ENCODE results near the gene ZNF81.

ZNF81 gene

DNA sequence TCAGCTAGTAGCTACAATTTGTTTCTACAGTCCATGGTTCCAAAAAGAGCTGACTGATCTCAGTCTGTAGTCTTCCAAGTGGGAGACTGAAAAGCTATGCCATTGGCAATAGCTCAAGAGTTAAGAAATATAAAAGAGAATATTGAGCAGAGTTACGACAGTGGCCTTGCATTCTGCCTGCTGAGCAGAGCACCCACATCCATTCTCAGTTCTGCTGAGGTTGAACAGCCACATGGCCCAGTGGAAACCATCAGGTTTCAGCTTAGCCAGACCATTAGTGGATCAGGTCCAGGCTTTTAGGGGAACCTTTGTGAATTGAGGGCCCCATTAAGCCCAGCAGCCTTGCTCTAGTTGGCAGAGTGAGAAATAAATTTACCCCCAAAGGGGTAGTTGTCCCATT lies 28.1 kb downstream of the ZNF81 start:
- Histone ChIP-seq H3K4me3 (replicated peaks; ENCODE audit: low read depth, low read length) (no peak overlapping the region), H3K27me3 (replicated peaks; ENCODE audit: control insufficient read depth, insufficient read depth, low read length) (no peaks in the 10 kb centered on the region), H3K36me3 (ENCODE audit: control insufficient read depth, insufficient read depth, low read length) (no peaks in the 10 kb centered on the region; the same call in 1 of the 2 replicates)
- no peak for TF ChIP-seq CTCF (IDR thresholded peaks at IDR 0.05; ENCODE audit: insufficient read depth, low read length, poor library complexity, severe bottlenecking)
- DNase-seq (ENCODE audit: extremely low read depth, insufficient read length), result no peak

GRCh38 chrX:47873123-47873522 lies 36.4 kb downstream of the ZNF81 start:
- Histone ChIP-seq H3K36me3 (ENCODE audit: control insufficient read depth, insufficient read depth, low read length) (peaks cover 2% of the 10 kb centered on the region; the same call in 1 of the 2 replicates), H3K4me3 (replicated peaks; ENCODE audit: low read depth, low read length) (no peak overlapping the region), H3K27me3 (replicated peaks; ENCODE audit: control insufficient read depth, insufficient read depth, low read length) (no peaks in the 10 kb centered on the region)
- no peak for DNase-seq (ENCODE audit: extremely low read depth, insufficient read length)
- no peak for TF ChIP-seq CTCF (IDR thresholded peaks at IDR 0.05; ENCODE audit: insufficient read depth, low read length, poor library complexity, severe bottlenecking)

DNA sequence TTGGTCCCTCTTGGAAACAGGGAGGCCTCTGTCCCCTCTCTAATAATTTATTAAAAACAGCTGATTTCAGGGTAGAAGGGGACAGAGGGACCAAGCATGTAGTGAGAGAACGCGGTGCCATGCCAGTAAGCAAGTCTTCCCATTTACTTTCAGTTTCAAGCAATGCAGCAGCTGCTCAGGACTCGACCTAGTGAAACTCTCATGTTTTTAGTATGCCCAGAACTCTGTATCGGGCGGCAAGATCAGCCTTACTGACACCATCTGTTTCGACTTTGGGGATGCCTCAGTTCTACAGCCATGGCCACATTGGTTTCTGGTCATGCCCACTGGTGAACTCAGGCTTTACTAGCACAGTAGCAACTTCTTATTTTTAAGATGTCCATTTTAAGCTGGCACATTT lies 40.6 kb downstream of the ZNF81 start:
- Histone ChIP-seq H3K27me3 (replicated peaks; ENCODE audit: control insufficient read depth, insufficient read depth, low read length) (no peaks in the 10 kb centered on the region), H3K36me3 (ENCODE audit: control insufficient read depth, insufficient read depth, low read length) (no peaks in the 10 kb centered on the region; the same call in none of the 2 replicates), H3K4me3 (replicated peaks; ENCODE audit: low read depth, low read length) (no peak overlapping the region)
- DNase-seq (ENCODE audit: extremely low read depth, insufficient read length), result peak; percentile 18
- no peak for TF ChIP-seq CTCF (IDR thresholded peaks at IDR 0.05; ENCODE audit: insufficient read depth, low read length, poor library complexity, severe bottlenecking)

DNA sequence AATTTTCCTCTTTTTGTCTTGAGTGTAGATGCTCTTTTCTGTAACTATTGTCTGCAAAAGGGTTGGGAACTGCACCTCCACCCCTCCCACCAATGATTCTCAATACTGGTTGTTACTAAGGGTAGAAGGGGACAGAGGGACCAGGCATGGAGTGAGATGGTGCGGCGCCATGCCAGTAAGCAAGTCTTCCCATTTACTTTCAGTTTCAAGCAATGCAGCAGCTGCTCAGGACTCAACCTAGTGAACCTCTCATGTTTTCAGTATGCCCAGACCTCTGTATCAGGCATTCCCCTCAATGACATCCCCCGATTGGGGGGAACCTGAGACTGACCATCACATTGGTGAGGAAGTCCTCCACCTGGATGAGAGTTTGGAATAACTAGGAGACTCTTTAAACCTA lies 41.5 kb downstream of the ZNF81 start:
- no peak for TF ChIP-seq CTCF (IDR thresholded peaks at IDR 0.05; ENCODE audit: insufficient read depth, low read length, poor library complexity, severe bottlenecking)
- Histone ChIP-seq H3K36me3 (ENCODE audit: control insufficient read depth, insufficient read depth, low read length) (no peaks in the 10 kb centered on the region; the same call in none of the 2 replicates), H3K4me3 (replicated peaks; ENCODE audit: low read depth, low read length) (no peak overlapping the region), H3K27me3 (replicated peaks; ENCODE audit: control insufficient read depth, insufficient read depth, low read length) (no peaks in the 10 kb centered on the region)
- no peak for DNase-seq (ENCODE audit: extremely low read depth, insufficient read length)

GRCh38 chrX:47879463-47879862 lies 42.8 kb downstream of the ZNF81 start:
- no peaks in the 10 kb centered on the region; the same call in none of the 2 replicates for H3K36me3 ChIP-seq (ENCODE audit: control insufficient read depth, insufficient read depth, low read length)
- no peak overlapping the region for H3K4me3 ChIP-seq (replicated peaks; ENCODE audit: low read depth, low read length)
- no peaks in the 10 kb centered on the region for H3K27me3 ChIP-seq (replicated peaks; ENCODE audit: control insufficient read depth, insufficient read depth, low read length)
- DNase-seq (ENCODE audit: extremely low read depth, insufficient read length), result no peak
- TF ChIP-seq CTCF (IDR thresholded peaks at IDR 0.05; ENCODE audit: insufficient read depth, low read length, poor library complexity, severe bottlenecking), result no peak

DNA sequence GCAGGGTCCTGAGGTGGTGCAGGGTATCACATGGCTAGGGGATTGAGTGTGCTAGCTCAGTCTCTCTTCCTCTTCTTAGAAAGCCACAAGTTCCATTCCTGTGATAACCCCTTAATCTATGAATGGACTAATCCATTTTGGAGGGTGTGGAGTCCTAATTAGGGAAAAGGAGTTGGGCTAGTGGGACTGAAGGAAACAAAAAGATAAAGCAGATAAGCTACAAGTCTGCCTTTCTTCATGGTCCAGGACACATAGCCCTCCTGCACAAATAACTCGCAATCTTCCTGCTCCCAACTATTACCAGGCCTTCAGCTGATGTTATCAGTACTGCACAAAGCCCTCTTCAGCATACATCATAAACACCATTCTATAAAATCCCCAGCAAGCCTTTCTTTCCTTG lies 44.2 kb downstream of the ZNF81 start:
- H3K27me3 ChIP-seq (replicated peaks; ENCODE audit: control insufficient read depth, insufficient read depth, low read length), result no peaks in the 10 kb centered on the region
- no peak overlapping the region for H3K4me3 ChIP-seq (replicated peaks; ENCODE audit: low read depth, low read length)
- no peak for DNase-seq (ENCODE audit: extremely low read depth, insufficient read length)
- H3K36me3 ChIP-seq (ENCODE audit: control insufficient read depth, insufficient read depth, low read length), result no peaks in the 10 kb centered on the region; the same call in none of the 2 replicates
- no peak for TF ChIP-seq CTCF (IDR thresholded peaks at IDR 0.05; ENCODE audit: insufficient read depth, low read length, poor library complexity, severe bottlenecking)

Data from GM06990 (cell line).